H1 (cell line): ENCODE measurements around the gene RNF157. TPM values are rescaled to one million over a fixed set of nuclear protein-coding genes. Genes with fewer than 3 reads are reported as not detected.

ENCODE experiments used
- CHD1 ChIP-seq: IDR thresholded peaks from 2 replicates; pipeline ENCODE4 v1.6.1; 2012; ENCODE audit warnings: low read depth, low read length, improper control_type of control experiment
- MAFK ChIP-seq: IDR thresholded peaks from 2 replicates; pipeline ENCODE4 v1.6.1; 2012; ENCODE audit warnings: low read depth, mild to moderate bottlenecking, improper control_type of control experiment, low read length
- polyA plus RNA-seq, 7 experiments: library from polyadenylated mRNA; depleted of rRNA in 3 of 7; stranded (reverse) in 5 of 7; unstranded in 2 of 7; fragments of >200 nt in 5 of 7; fragments of 200-250 nt in 2 of 7; gene quantifications; 1 replicate in 5 of 7; 2 replicates in 1 of 7; 4 replicates in 1 of 7; pipeline versions ENCODE4 v1.2.1 to v1.2.3, GENCODE V29; 2011 to 2013; ENCODE audit warnings: missing spikeins in 2 of 7, mixed read lengths in 2 of 7
- total RNA-seq: library from RNA; stranded (reverse); fragmentation: NEBNext Ultra II Directional; extraction: Animal tissue kit (Norgen Biotek cat#: 25700); gene quantifications from 2 replicates; pipeline ENCODE4 v1.2.1, GENCODE V29; 2021
- TF ChIP-seq, protein P1 (sequence below), 3 experiments: IDR thresholded peaks; 1 replicate in 2 of 3; 2 replicates in 1 of 3; pipeline versions ENCODE4 v1.5.1 to v1.6.1; 2011; ENCODE audit warnings: low read length in 3 of 3, mild to moderate bottlenecking in 3 of 3, inconsistent platforms in 2 of 3, low read depth in 1 of 3, moderate library complexity in 1 of 3; ENCODE audit not compliant: insufficient read depth in 1 of 3; ENCODE audit errors: control extremely low read depth in 1 of 3

The RNF157 gene
- total and polyA plus RNA-seq, 2 of the 8 experiments (the other 6 are each of a cell fraction or from before 2014, with no cell fraction given) = 13.4 to 16.7 TPM

DNA sequence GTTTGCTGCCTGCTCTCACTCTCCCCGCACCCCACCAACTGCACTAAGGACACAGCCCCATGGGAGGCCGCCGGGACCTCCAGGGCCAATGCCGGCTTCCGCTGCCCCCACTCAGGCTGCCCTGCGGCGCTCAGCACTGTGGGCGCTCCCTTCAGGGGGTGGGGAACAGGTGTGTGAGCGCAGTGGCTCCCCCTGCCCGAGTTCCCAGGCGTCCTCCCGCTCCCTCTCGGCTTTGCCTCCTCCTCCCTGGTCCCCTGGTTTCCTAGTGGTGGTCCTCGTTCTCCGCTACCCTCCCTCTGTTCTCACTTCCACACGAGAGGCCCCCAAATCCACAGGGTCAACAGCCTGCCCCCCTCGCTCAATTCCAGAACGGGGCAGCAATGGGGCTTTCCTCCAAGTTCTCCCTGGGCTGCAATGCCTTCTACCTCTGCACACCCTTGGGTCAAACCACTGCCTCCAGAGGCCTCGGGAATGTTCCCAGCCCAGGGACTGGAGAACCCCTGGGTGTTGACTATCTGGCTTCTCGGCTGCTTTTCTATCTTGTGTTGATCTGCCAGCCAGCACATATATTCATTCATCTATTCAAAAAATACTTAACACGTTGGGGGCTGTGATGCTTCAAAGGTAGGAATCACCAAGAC lies 109.1 kb downstream of the RNF157 start (continued):
- no peak for TF ChIP-seq CHD1
- TF ChIP-seq, protein P1, sequence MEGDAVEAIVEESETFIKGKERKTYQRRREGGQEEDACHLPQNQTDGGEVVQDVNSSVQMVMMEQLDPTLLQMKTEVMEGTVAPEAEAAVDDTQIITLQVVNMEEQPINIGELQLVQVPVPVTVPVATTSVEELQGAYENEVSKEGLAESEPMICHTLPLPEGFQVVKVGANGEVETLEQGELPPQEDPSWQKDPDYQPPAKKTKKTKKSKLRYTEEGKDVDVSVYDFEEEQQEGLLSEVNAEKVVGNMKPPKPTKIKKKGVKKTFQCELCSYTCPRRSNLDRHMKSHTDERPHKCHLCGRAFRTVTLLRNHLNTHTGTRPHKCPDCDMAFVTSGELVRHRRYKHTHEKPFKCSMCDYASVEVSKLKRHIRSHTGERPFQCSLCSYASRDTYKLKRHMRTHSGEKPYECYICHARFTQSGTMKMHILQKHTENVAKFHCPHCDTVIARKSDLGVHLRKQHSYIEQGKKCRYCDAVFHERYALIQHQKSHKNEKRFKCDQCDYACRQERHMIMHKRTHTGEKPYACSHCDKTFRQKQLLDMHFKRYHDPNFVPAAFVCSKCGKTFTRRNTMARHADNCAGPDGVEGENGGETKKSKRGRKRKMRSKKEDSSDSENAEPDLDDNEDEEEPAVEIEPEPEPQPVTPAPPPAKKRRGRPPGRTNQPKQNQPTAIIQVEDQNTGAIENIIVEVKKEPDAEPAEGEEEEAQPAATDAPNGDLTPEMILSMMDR (IDR thresholded peaks at IDR 0.05; ENCODE audit: control extremely low read depth in 1 of 3, insufficient read depth in 1 of 3, low read depth in 1 of 3, low read length in 3 of 3) = no peak
- no peak for TF ChIP-seq MAFK
